GM19193 (cell line): ENCODE measurements around the gene RNF4.

Source experiments
- POLR2A ChIP-seq: IDR thresholded peaks from 4 replicates; pipeline ENCODE4 v1.6.1; 2011; ENCODE audit not compliant: insufficient read depth, insufficient read length; ENCODE audit errors: extremely low read depth

RNF4 gene

GRCh38 chr4:2446656-2447564 is 22.0 kb upstream of the RNF4 start:
- no peak for TF ChIP-seq POLR2A

GRCh38 chr4:2448589-2448988 is 20.3 kb upstream of the RNF4 start:
- TF ChIP-seq POLR2A = no peak

DNA sequence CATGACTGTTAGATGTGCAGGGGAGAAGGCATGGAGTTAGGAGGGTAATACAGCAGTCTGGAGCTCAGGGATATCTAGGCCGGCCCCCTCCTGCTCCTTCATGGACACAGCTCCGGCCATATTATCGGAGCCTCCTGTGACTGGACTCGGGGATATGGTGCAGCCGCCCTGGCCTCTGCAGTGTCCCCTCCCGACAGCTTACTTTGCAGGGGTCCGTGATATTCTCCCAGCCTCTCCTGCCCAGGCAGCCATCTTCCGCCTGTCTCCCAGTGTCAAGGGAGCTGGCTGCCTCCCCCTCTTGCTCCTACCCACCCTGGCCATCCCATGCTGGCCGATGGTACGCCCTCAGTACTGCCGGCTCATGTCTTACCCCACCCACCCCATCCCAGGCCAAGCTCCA is 19.9 kb upstream of the RNF4 start:
- no peak for TF ChIP-seq POLR2A

GRCh38 chr4:2449511-2450392 is 19.2 kb upstream of the RNF4 start:
- TF ChIP-seq POLR2A = no peak

- TF ChIP-seq POLR2A = no peak
Observed at GRCh38 chr4:2450394-2451035, 18.4 kb upstream of the RNF4 start.

DNA sequence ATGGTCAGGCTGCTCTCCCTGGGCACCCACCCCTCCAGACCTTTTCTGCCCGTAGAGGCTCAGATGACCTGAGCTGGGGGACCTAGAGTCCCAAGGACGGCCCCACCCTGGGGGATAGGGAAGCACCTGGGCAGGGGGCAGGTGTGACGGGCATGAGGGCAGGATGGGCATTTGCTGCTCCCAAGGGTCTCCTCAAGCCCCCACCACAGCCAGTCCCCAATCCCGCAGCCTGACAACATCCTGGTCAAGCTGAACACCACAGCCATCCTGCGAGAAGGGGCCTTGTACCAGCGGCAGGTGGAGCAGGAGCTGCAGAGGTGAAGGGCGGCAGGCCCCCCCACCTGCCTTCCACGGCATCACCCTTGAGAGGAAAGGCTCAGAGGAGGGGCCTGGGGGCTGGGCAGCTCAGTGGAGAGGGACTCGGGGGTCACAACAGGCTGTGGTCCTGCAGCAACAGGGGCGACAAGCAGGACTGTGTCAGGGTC is 17.8 kb upstream of the RNF4 start:
- TF ChIP-seq POLR2A = no peak

DNA sequence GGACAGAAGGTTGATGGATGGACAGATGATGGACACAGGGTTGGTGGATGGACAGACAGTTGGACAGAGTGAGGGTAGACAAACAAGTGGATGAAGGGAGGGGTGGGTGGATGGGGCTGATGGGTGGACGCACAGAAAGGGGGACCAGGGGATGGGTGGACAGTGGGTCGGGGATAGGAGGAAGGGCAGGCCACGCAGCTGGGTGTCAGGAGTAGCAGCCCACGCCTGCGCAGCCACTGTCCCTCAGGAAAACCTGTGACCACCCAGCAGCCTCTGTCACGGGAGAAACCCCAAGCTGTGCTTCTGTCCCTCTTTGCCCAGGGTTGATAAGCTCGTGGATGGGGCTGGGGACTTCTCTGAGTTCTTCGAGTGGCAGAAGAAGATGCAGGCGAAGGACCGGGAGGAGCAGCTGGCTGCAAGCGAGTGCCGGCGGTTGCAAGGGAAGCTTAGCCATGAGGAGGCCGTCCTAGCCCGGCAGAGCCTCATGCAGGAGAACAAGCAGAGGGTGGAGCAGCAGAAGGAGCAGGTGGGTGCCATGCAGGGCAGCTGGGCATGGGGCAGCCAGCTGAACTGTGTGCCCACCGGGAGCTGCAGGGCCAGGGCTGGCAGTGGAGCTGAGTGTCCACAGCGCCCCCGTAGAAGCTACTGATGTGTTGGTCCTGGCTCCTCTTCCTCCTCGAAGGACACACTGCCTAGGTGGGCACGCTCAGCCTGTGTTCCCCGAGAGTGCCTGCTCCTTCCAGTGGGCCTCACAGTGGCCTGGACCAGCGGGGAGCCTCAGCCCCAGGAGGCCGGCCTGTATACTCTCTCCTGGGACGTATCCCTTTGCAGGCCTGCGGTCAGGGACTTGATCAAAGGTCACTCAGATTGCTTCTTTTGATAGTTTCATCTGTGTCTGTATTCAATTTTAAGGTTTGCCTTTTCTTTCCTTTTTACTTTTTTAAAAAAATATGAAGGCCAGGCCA is 16.8 kb upstream of the RNF4 start:
- TF ChIP-seq POLR2A = no peak

- TF ChIP-seq POLR2A = no peak
Observed at GRCh38 chr4:2457481-2458295, 11.2 kb upstream of the RNF4 start.

DNA sequence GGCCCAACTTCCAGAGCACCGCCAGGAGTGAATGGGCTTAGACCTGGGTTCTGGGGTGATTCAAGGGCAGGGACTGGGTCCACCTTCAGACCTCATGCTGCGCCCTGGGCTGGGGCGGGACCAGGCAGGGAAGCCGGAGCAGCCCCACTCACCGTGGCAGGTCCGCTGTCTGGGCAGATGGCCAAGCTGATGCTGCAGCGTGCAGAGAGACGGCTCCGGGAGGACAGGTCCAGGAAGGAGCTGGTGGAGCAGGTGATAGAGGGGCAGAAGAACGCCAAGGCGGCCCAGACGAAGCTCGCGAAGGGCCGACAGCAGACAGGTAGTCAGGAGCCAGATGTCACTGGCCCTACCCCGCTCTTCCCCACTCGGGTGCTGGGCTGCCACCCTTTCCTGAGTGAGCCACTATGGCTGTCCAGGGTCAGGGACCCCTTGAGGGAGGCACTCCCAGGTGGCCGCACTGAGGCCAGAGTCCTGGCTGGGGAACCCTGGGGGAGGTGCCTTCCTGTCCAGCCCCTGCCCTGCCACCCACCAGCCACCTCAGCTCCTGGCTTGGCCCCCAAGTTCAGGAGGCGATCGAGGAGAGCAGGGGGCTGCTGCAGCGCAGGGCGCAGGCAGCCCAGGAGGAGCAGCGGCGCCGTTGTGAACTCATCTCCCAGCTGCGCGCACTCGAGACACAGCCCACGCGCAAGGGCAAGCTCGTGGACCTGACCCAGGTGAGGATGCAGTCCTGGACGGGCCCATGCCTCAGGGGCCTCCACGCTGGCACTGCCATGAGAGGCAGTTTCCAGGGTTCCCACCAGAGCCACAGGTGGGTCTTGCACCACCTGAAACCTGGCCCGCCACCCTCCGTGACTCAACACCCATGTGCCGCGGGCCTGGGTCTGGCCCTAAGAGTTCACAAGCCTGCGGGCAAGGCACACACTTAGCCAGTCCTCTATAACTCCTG is 10.1 kb upstream of the RNF4 start:
- TF ChIP-seq POLR2A = no peak

- no peak for TF ChIP-seq POLR2A
Observed at GRCh38 chr4:2459589-2460349, 9.1 kb upstream of the RNF4 start.

- TF ChIP-seq POLR2A = no peak
Observed at GRCh38 chr4:2461246-2461960, 7.5 kb upstream of the RNF4 start.
